ENCODE measurements around the gene B3GAT1.

The B3GAT1 gene

DNA sequence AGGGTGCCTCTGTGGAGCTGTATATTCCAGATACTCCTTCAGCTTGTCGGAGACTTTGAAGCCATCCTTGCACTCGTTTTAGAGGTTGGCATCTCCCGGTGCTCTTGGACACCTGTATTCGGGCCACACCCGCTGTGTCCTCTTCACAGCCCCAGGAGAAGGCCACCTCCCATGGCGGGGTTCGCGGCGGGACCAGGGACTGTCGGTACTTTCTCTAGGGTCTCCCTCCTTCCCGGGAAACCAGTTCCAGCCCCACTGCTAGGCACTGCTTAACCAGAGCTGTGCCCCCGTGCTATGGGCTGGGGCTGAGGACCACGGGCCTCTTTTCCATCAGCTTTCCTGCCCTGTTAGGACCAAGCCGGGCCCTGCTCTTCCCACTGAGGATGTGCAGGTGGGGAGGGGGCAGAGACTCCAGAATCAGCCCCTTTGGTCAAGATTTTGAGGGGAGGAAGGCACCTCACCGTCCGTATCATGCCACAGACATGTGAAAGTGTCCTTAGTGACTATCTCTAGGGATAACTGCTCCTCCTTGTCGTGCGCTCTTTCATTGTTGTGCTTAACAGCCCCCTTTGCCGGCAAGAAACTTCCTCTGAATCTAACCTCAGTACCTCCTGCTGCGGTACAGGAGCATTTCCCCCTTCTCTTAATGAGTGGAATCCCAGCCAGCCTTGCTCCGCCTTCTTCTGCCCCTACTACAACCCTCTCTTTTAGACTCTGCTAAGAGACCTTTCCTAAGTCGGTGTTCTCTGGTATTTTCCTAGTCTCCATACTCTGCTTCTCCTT is 1.2 kb upstream of the B3GAT1 start:
- Histone ChIP-seq H3K4me1 (ENCODE audit: control insufficient read depth in 1 of 2, insufficient read depth in 1 of 2, low read depth in 1 of 2, low read length in 1 of 2) (no peaks in the 10 kb centered on the region), H3K4me3 (ENCODE audit: low read depth in 1 of 2, low read length in 1 of 2) (no peak overlapping the region), H3K36me3 (no peaks in the 10 kb centered on the region), H3K27ac (no peak overlapping the region), H3K9me3 (no peaks in the 10 kb centered on the region), H3K27me3 (peaks cover 86% of the 10 kb centered on the region)
- TF ChIP-seq, protein P1, sequence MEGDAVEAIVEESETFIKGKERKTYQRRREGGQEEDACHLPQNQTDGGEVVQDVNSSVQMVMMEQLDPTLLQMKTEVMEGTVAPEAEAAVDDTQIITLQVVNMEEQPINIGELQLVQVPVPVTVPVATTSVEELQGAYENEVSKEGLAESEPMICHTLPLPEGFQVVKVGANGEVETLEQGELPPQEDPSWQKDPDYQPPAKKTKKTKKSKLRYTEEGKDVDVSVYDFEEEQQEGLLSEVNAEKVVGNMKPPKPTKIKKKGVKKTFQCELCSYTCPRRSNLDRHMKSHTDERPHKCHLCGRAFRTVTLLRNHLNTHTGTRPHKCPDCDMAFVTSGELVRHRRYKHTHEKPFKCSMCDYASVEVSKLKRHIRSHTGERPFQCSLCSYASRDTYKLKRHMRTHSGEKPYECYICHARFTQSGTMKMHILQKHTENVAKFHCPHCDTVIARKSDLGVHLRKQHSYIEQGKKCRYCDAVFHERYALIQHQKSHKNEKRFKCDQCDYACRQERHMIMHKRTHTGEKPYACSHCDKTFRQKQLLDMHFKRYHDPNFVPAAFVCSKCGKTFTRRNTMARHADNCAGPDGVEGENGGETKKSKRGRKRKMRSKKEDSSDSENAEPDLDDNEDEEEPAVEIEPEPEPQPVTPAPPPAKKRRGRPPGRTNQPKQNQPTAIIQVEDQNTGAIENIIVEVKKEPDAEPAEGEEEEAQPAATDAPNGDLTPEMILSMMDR (IDR thresholded peaks at IDR 0.05) = no peak

DNA sequence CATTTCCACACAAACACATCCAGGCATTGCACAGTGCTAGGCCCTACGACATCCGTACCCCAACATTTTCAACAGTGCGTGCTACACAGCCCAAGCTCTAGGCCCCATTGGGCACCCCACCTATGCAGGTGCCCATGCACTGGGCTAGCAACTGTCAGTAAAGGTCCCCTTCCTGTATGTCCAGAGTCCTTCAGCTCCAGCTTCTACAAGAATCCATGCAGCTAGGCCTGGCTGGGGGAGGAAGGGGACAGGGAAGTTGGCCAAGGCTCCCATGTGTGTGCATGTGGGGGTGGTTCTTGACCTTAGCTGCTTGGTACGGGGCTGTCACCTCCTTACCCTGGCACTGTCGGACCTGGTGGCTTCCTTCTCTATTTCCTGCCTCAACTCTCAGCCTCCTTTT is 1.3 kb downstream of the B3GAT1 start:
- H3K4me1 ChIP-seq (ENCODE audit: control insufficient read depth in 1 of 2, insufficient read depth in 1 of 2, low read depth in 1 of 2, low read length in 1 of 2) = no peaks in the 10 kb centered on the region
- H3K27ac ChIP-seq = no peak overlapping the region
- peaks cover 69% of the 10 kb centered on the region for H3K27me3 ChIP-seq
- H3K36me3 ChIP-seq = no peaks in the 10 kb centered on the region
- TF ChIP-seq, protein P1 (IDR thresholded peaks at IDR 0.05) = no peak
- H3K4me3 ChIP-seq (ENCODE audit: low read depth in 1 of 2, low read length in 1 of 2) = no peak overlapping the region
- H3K9me3 ChIP-seq = no peaks in the 10 kb centered on the region

DNA sequence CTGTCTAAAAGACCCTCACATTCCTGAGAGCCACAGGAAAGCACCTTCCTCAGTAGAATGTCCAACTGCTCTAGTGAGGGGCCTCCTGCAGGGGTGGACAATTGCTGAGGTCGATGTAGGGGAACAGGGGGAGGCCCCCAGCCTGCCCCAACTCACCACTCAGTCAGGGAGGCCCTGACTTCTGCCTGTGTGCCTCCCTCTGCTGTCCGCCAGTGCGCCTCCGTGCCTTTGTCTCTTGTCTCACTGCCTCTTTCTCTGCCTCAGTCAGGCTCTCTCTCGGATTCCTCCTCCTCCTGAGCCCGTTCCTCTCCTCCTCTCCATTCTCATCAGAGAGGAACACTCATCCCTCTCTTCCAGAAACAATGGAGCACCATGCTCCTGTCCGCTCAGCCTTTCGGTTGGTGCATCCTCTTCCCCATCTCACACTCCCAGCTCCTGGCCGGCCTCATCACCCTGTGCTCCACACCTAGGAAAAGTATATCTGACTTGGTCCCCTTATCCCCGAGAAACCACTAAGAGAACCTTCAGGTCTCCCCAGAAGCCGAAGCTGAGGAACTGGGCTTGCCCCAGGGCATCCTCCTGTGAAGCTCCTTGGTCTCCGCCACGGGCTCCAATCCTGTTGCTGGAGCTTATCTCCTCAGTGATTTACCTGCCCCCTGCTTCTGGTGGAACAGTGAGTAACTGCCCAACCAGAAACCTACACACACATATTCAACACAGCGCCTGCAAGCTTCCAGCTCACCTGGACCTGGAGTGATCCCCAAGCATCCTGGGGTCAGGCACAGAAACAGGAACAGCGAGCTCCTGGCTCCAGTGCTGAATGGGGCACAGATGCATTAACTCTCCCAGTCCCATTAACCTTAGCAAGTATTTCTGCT is 2.3 kb downstream of the B3GAT1 start:
- Histone ChIP-seq H3K4me1 (ENCODE audit: control insufficient read depth in 1 of 2, insufficient read depth in 1 of 2, low read depth in 1 of 2, low read length in 1 of 2) (no peaks in the 10 kb centered on the region), H3K9me3 (no peaks in the 10 kb centered on the region), H3K27ac (no peak overlapping the region), H3K4me3 (ENCODE audit: low read depth in 1 of 2, low read length in 1 of 2) (no peak overlapping the region), H3K27me3 (peaks cover 60% of the 10 kb centered on the region), H3K36me3 (no peaks in the 10 kb centered on the region)
- TF ChIP-seq, protein P1 (IDR thresholded peaks at IDR 0.05) = no peak

- H3K36me3 ChIP-seq = no peaks in the 10 kb centered on the region
- TF ChIP-seq, protein P1 (IDR thresholded peaks at IDR 0.05) = no peak
- H3K4me1 ChIP-seq (ENCODE audit: control insufficient read depth in 1 of 2, insufficient read depth in 1 of 2, low read depth in 1 of 2, low read length in 1 of 2) = no peaks in the 10 kb centered on the region
- H3K4me3 ChIP-seq (ENCODE audit: low read depth in 1 of 2, low read length in 1 of 2) = no peak overlapping the region
- no peaks in the 10 kb centered on the region for H3K9me3 ChIP-seq
- H3K27ac ChIP-seq = no peak overlapping the region
- H3K27me3 ChIP-seq = peaks cover 41% of the 10 kb centered on the region
These were observed 4.1 kb downstream of the B3GAT1 start for GRCh38 chr11:134407923-134408322.

GRCh38 chr11:134407321-134407828 is 4.7 kb downstream of the B3GAT1 start:
- no peak overlapping the region for H3K4me3 ChIP-seq (ENCODE audit: low read depth in 1 of 2, low read length in 1 of 2)
- H3K27ac ChIP-seq = no peak overlapping the region
- no peaks in the 10 kb centered on the region for H3K36me3 ChIP-seq
- no peaks in the 10 kb centered on the region for H3K4me1 ChIP-seq (ENCODE audit: control insufficient read depth in 1 of 2, insufficient read depth in 1 of 2, low read depth in 1 of 2, low read length in 1 of 2)
- H3K27me3 ChIP-seq = peaks cover 36% of the 10 kb centered on the region
- TF ChIP-seq, protein P1 (IDR thresholded peaks at IDR 0.05) = no peak
- no peaks in the 10 kb centered on the region for H3K9me3 ChIP-seq
